ACC112 (cell line): Measurements from ENCODE around the gene C9orf50.
A peak's percentile ranks its signal among the peaks of the same experiment; 100 is the strongest.
"Not testable (repeated sequence)": the region's sequence is repeated elsewhere in the genome, so short reads cannot be mapped to it uniquely, and the experiment has no call there.

Experiments
- H2AFZ ChIP-seq: fragments of 200-600 bp; sonication (generic); one replicate; pipeline ENCODE4 v1.6.0; 2017; ENCODE audit warnings: antibody characterized with exemption, low read length; ENCODE audit not compliant: unreplicated experiment
- H3K27ac ChIP-seq: fragments of 200-600 bp; sonication (generic); 2 replicates; pipeline ENCODE4 v1.5.1; 2014; ENCODE audit warnings: low read depth, mild to moderate bottlenecking, antibody characterized with exemption, low read length, moderate library complexity
- H3K27me3 ChIP-seq: fragments of 200-600 bp; sonication (generic); 2 replicates; pipeline ENCODE4 v1.6.1; 2014; ENCODE audit warnings: mild to moderate bottlenecking, antibody characterized with exemption, low read length, moderate library complexity, mixed read lengths; ENCODE audit not compliant: insufficient read depth
- H3K36me3 ChIP-seq: fragments of 200-600 bp; sonication (generic); 2 replicates; pipeline ENCODE4 v1.6.1; 2016; ENCODE audit warnings: mild to moderate bottlenecking, antibody characterized with exemption, low read length, moderate library complexity, mixed read lengths; ENCODE audit not compliant: insufficient read depth
- H3K4me1 ChIP-seq: fragments of 200-600 bp; sonication (generic); one replicate; pipeline ENCODE4 v1.6.1; 2016; ENCODE audit warnings: low read length, mixed read lengths; ENCODE audit not compliant: insufficient read depth, unreplicated experiment, control insufficient read depth
- H3K4me3 ChIP-seq: fragments of 200-600 bp; sonication (generic); 2 replicates; pipeline ENCODE4 v1.5.1; 2014; ENCODE audit warnings: mild to moderate bottlenecking, low read depth, low read length
- H3K79me2 ChIP-seq: fragments of 200-600 bp; sonication (generic); one replicate; pipeline ENCODE4 v1.6.0; 2016; ENCODE audit warnings: low read length; ENCODE audit not compliant: control insufficient read depth, unreplicated experiment, insufficient read depth

Gene C9orf50

DNA sequence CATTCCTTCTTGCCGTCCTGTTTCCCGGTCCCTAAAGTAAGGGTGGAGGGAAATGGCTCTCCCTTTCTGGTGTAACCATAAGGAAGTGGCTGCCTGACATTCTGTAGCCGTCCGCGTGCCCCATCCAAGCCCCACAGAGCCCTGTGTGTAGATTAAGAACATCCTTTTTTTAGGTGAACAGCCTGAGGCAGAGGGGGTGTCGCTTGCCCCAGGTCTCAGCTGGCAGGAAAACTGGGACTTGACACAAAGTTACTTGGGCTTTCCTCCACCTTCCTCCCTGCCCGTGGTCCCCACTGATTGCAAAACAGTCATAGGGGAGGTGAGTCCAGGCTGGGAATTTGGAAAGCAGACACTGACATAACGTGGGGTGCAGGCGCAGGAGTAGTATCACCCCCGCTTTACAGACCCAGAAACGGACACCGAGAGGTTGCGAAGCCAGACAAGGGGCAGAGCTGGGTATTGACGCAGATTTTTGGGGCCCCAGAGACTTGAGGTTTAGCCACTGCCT, 22.8 kb downstream of the C9orf50 start:
- H3K79me2 ChIP-seq: no peaks in the 10 kb centered on the region
- no peaks in the 10 kb centered on the region for H3K27me3 ChIP-seq
- peak overlapping the region; percentile 79 for H3K4me3 ChIP-seq
- H2AFZ ChIP-seq: no peak overlapping the region
- H3K27ac ChIP-seq: no peak overlapping the region
- no peaks in the 10 kb centered on the region for H3K36me3 ChIP-seq
- H3K4me1 ChIP-seq: peaks cover 28% of the 10 kb centered on the region

DNA sequence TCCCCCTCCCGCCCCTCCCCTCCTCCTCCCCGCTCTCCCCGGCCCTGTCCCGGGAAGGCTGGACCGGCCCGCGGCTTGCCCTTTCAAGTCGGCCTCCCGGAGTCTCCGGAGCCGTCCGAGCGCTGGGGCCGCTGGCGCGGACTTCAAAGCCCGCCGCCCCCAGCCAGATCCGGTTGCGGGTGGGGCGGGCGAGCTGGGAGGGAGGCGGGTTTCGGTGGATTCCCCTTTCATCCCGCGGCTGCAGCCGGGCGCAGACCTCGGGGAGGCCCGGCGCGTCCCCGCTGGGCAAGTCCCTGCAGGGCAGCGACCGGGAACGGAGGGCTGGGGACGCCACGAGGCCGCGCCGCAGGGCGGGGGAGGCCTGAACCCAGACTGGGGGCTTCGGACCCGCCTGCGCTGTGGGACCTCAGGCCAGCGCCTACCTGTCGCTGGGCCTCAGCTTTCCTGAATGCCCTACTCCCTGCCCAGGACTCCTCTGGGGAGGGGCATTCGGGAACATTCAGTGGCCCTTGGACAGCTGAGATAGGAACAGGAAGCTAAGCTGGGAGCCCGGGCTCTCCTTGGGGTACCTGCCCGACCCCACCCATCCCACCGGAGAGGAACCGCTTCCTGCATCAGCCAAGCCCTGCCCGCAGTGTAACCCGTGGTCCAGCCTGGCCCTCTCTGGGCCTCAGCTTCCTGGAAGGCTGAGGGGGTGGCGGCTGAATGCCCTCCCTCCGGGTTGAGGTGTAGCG, 23.4 kb downstream of the C9orf50 start:
- peak overlapping the region; percentile 73 for H2AFZ ChIP-seq
- no peaks in the 10 kb centered on the region for H3K27me3 ChIP-seq

DNA sequence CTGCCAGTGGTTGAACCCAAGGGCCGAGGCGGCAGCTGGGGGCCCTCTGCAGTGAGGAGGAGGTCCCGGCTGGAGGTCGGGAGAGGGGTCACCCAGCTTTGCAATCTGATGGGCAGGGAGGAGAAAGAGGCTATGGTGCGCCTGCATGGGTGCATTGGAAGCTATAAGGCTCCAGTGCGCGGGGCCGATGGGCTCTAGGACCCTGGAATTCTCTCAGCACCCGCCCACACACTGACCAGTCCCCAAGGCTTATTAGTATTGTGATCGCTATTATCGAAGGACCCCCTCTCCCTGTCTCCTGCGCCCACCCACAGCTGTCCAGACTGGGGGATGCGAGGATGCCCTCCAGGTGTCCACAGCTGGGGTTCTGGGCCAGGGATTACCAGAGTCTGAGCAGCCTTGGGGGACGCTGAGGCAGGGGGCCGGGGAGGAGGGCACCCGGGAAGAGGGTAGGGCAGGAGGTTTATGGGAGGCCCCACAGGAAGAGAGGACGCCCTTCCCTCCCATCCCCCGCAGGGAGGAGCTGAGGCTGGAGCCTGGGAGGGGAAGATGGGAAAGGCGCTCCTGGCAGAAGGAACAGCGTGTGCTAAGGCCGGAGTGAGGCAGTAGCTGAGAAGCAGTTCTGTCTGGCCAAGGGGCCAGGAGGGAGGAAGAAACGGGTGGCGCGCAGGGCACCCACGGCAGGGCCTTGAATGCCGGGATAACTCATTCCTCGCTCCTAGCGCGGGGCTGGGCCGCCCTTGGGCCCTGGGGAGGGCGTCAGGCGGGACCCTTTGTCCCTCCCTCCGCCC, 24.2 kb downstream of the C9orf50 start:
- Histone ChIP-seq H3K4me3 (peak overlapping the region; percentile 79), H2AFZ (peak overlapping the region; percentile 43), H3K79me2 (no peaks in the 10 kb centered on the region), H3K27ac (peak overlapping the region; percentile 34), H3K4me1 (peaks cover 28% of the 10 kb centered on the region), H3K27me3 (no peaks in the 10 kb centered on the region), H3K36me3 (no peaks in the 10 kb centered on the region)

More for the DNA sequence above, 23.4 kb downstream of the C9orf50 start:
- Histone ChIP-seq H3K27ac (peak overlapping the region; percentile 34), H3K4me1 (peaks cover 28% of the 10 kb centered on the region), H3K79me2 (no peaks in the 10 kb centered on the region), H3K36me3 (no peaks in the 10 kb centered on the region), H3K4me3 (peak overlapping the region; percentile 79)

DNA sequence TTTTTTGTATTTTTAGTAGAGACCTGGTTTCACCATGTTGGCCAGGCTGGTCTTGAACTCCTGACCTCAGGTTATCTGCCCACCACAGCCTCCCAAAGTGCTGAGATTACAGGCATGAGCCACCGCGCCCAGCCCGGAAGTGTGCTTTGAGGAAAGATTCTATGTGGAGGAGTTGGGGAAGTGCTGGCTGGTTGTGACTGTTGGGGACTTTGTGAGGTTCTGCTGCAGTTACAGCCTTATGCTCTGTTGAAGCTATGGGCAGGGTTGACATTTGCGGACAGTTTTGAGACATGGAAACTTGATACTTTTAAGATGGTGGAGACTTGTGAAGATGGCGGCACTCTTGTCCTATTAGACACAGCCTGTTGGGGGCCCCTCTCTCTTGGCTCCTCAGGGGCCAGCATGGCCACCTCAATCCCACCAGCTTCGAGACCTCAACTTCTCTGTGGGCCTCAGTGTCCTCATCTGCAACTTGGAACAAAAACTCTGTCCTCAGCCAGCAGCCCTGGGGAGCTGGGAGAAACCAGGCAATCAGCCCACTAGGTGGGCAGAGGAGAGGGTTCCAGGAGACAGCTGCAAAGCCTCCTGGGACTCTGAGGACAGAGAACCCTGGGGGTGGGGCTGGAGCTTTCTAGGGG, 24.9 kb downstream of the C9orf50 start:
- no peak overlapping the region for H3K27ac ChIP-seq

DNA sequence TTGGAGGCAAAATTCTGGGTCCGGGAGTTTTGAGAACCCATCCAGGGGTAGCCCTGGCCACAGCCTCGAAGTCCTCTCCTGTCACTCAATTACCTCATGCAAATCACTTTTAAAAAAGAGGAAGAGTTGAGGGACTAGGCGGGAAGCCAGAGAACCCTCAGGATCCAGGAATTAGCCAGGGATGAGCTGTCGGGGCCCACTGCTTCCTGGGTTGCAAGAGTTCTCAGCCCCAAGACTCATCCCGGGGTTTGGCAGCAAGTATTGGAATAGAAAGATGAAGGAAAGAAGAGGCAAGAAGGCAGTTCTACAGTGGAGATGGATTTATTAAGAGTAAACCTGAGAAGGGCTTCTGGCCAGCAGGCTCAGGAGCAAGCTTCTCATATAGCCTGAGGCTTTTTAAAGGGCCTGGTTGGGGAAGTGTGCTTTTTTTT, 25.6 kb downstream of the C9orf50 start:
- peaks cover 28% of the 10 kb centered on the region for H3K4me1 ChIP-seq
- H3K27me3 ChIP-seq: no peaks in the 10 kb centered on the region
- no peaks in the 10 kb centered on the region for H3K36me3 ChIP-seq
- no peaks in the 10 kb centered on the region for H3K79me2 ChIP-seq
- H3K27ac ChIP-seq: peak overlapping the region; percentile 26; the same call in 1 of the 2 replicates
- peak overlapping the region; percentile 22; the same call in 1 of the 2 replicates for H3K4me3 ChIP-seq
- H2AFZ ChIP-seq: peak overlapping the region; percentile 57

More for the DNA sequence above, 24.9 kb downstream of the C9orf50 start:
- peaks cover 28% of the 10 kb centered on the region for H3K4me1 ChIP-seq
- no peaks in the 10 kb centered on the region for H3K36me3 ChIP-seq
- no peak overlapping the region for H2AFZ ChIP-seq
- peak overlapping the region; percentile 79; the same call in 1 of the 2 replicates for H3K4me3 ChIP-seq
- no peaks in the 10 kb centered on the region for H3K79me2 ChIP-seq
- no peaks in the 10 kb centered on the region for H3K27me3 ChIP-seq

DNA sequence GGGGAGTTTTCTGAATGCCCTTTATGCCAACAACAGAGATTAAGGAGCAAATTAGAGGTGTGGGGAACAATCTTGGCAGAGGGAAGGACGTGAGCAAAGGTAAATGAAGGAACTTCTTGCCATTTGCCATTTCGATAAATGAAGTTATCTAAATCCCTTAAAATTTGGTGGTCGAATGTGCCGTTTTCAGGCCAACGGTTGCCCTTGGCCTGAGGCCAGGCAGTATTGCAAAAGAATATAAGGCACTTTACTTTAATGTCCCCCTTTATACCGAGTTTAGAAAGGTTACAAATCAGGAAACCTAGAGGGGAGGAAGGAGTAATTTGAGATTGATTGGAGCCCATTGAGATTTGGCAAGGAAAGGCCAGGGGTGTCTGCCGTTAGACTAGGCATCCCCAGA, 26.3 kb downstream of the C9orf50 start:
- H2AFZ ChIP-seq: peak overlapping the region; percentile 57
- H3K27me3 ChIP-seq: no peaks in the 10 kb centered on the region
- no peaks in the 10 kb centered on the region for H3K36me3 ChIP-seq
- no peak overlapping the region for H3K4me3 ChIP-seq
- no peaks in the 10 kb centered on the region for H3K79me2 ChIP-seq
- no peak overlapping the region for H3K27ac ChIP-seq
- H3K4me1 ChIP-seq: peaks cover 28% of the 10 kb centered on the region

DNA sequence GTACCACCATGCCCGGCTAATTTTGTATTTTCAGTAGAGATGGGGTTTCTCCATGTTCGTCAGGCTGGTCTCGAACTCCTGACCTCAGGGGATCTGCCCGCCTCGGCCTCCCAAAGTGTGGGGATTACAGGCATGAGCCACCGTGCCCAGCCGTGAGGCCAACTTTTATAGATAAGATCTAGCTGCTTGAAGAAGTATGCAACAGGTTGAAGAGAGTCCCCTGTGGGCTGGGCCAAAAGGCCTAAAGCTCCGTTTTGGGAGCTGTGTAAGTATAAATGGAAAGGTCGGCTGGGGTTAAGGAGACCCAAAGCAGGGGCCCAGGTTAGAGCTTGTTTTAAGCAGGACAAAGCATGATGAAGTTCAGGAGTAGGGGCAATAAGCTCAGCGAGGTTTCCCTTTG, 28.1 kb downstream of the C9orf50 start:
- not testable (repeated sequence) for H2AFZ ChIP-seq, H3K4me3 ChIP-seq, H3K79me2 ChIP-seq, H3K36me3 ChIP-seq, H3K27me3 ChIP-seq, H3K27ac ChIP-seq
- H3K4me1 ChIP-seq: peaks cover 21% of the 10 kb centered on the region

DNA sequence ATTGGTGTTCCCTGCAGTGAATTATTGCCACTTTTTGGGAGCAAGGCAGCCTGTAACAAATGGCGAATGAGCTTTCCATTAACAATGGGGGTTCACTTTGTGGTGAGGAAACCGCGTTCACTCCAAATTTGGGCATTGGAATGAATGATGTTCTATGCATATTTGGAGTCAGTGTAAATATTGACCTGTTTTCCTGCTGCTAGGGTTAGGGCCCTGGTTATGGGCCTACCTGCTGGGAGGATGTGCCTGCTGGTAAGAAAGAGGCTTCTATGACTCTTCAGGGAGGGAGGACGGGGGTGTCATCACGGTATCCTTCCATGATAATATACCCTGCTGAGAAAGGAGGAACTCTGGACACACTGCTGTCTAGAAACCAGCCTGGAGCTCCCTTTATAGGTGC, 29.0 kb downstream of the C9orf50 start:
- H3K27ac ChIP-seq: no peak overlapping the region
- no peak overlapping the region for H3K4me3 ChIP-seq
- H3K4me1 ChIP-seq: peaks cover 17% of the 10 kb centered on the region
- H3K27me3 ChIP-seq: no peaks in the 10 kb centered on the region
- no peak overlapping the region for H2AFZ ChIP-seq
- no peaks in the 10 kb centered on the region for H3K79me2 ChIP-seq
- no peaks in the 10 kb centered on the region for H3K36me3 ChIP-seq

DNA sequence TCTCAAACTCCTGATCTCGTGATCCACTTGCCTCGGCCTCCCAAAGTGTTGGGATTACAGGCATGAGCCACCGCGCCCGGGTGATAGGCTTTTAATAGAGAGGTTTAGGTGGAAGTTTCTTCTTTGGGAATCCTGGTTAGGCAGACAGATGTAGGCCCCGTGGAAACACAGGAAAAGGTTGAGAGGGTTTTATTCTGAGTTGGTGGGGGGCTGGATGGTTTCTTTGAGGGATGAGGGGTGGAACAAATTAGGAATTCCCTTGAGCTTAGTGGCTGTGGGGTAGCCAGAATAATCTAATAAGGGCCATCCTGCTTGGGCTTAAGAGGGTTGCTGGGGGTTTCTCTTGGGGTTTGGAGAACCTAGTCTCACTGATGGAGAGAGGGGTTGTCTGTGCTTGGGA, 30.4 kb downstream of the C9orf50 start:
- no peaks in the 10 kb centered on the region for H3K36me3 ChIP-seq
- no peak overlapping the region for H3K4me3 ChIP-seq
- H3K27ac ChIP-seq: no peak overlapping the region
- no peak overlapping the region for H2AFZ ChIP-seq
- H3K27me3 ChIP-seq: no peaks in the 10 kb centered on the region
- H3K79me2 ChIP-seq: no peaks in the 10 kb centered on the region
- H3K4me1 ChIP-seq: peaks cover 8% of the 10 kb centered on the region

DNA sequence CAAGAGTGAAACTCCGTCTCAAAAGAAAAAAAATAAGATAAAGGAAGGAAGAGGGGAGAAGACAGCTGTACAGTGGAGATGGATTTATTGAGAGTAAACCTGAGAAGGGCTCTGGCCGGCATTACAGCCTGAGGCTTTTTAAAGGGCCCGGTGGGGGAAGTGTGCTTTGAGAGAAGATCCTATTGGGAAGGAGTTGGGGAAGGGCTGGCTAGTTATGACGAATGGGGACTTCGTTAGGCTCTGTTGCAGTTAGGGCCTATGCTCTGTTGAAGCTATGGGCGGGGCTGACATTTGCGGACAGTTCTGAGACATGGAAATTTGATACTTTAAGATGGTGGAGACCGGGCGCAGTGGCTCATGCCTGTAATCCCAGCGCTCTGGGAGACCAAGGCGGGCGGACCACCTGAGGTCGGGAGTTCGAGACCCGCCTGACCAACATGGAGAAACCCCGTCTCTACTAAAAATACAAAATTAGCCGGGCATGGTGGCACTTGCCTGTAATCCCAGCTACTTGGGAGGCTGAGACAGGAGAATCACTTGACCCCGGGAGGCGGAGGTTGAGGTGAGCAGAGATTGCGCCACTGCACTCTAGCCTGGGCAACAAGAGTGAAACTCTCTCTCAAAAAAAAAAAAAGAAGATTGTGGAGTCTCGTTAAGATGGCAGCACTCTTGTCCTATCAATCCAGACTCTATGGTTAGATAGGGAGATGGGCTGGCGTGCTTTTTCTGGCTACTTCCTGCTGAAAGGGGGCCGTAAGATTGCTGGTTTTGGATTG, 33.2 kb downstream of the C9orf50 start:
- no peaks in the 10 kb centered on the region for H3K79me2 ChIP-seq
- no peaks in the 10 kb centered on the region for H3K36me3 ChIP-seq
- no peaks in the 10 kb centered on the region for H3K27me3 ChIP-seq
- no peak overlapping the region for H2AFZ ChIP-seq
- H3K27ac ChIP-seq: no peak overlapping the region
- H3K4me1 ChIP-seq: peaks cover 5% of the 10 kb centered on the region
- no peak overlapping the region for H3K4me3 ChIP-seq
